ENCODE results near the gene HEATR5A. TPM values are rescaled to one million over a fixed set of nuclear protein-coding genes. Genes with fewer than 3 reads are reported as not detected.

HEATR5A gene
- total and polyA plus RNA-seq, 9 of the 15 experiments (the other 6 are each of a cell fraction or from before 2014, with no cell fraction given): 8.0 to 50.9 (median 23.0) TPM

DNA sequence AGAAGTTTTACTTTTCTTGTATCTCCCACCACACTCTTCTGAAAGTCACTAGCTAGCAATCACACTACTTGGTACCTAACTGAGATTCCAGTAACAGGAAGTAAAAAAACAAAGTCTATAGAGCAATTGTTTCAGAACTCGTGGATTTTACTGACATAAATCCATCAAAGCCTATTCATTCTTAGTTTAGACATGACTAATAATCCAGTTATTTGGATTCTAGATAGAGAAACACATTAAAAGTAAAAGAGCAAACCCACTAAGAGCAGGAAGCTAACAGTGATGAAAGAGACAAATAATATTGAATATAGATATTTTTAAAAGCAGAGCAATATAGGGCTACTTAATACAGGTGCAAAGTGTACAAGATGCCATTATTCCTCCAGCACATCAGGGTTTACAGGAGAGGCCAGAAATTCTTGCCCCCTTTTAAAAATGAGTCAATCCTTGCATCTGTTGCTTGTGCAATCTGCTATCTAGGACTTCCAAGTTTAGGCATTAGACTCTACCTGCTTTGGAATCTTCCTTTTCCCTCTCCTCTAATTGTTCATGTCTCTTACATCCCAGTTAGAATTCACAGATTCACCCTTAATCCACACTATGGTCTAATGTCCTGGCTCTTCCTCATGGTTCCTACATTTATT, 6.0 kb downstream of the HEATR5A start:
- H3K79me2 ChIP-seq (ENCODE audit: control insufficient read depth, insufficient read depth, low read length): peaks cover 46% of the 10 kb centered on the region
- POLR2A ChIA-PET: interaction anchor here (2.3 kb wide), 1 partner anchor 8 kb away, joined by 8 read pairs; no protein-coding TSS in a partner anchor
- WGBS (ENCODE audit: insufficient coverage, low coverage, missing lambda C conversion rate): 14% methylated on average over 1 of the region's 1 CpG
- H3K36me3 ChIP-seq (ENCODE audit: control insufficient read depth, insufficient read depth, low read length): peaks cover 2% of the 10 kb centered on the region; the same call in 1 of the 3 replicates
- H3K27me3 ChIP-seq (ENCODE audit: control insufficient read depth in 2 of 2, insufficient read depth in 2 of 2, low read length in 2 of 2): no peaks in the 10 kb centered on the region
- FAIRE-seq (no peak), ATAC-seq (no peak), DNase-seq (ENCODE audit: extremely low read depth in 1 of 4, low spot score in 3 of 4) (no peak)
- H2AFZ ChIP-seq (ENCODE audit: low read depth, low read length): no peak overlapping the region
- BruUV-seq (replicated peaks): no TSS peak
- intact Hi-C loops (cut with micrococcal nuclease): no loop called here
- H3K4me3 ChIP-seq: no peak overlapping the region
- no peak overlapping the region for H3K4me2 ChIP-seq (ENCODE audit: insufficient read depth, low read length)
- no peaks in the 10 kb centered on the region for H4K20me1 ChIP-seq (replicated peaks; ENCODE audit: control insufficient read depth, insufficient read depth, low read length)
- no peaks in the 10 kb centered on the region for H3K9me3 ChIP-seq (replicated peaks; ENCODE audit: control insufficient read depth, insufficient read depth, low read depth, low read length)
- no peaks in the 10 kb centered on the region for H3K9me1 ChIP-seq (ENCODE audit: control insufficient read depth, insufficient read depth, low read length)
- in situ Hi-C loops (cut with MboI): no loop called here
- H3K4me1 ChIP-seq (replicated peaks in 1 of 2; ENCODE audit: control insufficient read depth in 2 of 2, insufficient read depth in 2 of 2, low read length in 2 of 2): no peaks in the 10 kb centered on the region
- CTCF ChIA-PET (ENCODE audit: low intra/inter-chr PET ratio): no interaction called here
- no peak overlapping the region for H3K9ac ChIP-seq (ENCODE audit: insufficient read depth in 1 of 2, low read depth in 2 of 2, low read length in 2 of 2)
- no peak overlapping the region for H3K27ac ChIP-seq (ENCODE audit: extremely low read depth, low read depth, low read length)
- no peak for TF ChIP-seq ZC3H11A (IDR thresholded peaks at IDR 0.05; ENCODE audit: low read depth, low read length)
- TF ChIP-seq, protein P1, sequence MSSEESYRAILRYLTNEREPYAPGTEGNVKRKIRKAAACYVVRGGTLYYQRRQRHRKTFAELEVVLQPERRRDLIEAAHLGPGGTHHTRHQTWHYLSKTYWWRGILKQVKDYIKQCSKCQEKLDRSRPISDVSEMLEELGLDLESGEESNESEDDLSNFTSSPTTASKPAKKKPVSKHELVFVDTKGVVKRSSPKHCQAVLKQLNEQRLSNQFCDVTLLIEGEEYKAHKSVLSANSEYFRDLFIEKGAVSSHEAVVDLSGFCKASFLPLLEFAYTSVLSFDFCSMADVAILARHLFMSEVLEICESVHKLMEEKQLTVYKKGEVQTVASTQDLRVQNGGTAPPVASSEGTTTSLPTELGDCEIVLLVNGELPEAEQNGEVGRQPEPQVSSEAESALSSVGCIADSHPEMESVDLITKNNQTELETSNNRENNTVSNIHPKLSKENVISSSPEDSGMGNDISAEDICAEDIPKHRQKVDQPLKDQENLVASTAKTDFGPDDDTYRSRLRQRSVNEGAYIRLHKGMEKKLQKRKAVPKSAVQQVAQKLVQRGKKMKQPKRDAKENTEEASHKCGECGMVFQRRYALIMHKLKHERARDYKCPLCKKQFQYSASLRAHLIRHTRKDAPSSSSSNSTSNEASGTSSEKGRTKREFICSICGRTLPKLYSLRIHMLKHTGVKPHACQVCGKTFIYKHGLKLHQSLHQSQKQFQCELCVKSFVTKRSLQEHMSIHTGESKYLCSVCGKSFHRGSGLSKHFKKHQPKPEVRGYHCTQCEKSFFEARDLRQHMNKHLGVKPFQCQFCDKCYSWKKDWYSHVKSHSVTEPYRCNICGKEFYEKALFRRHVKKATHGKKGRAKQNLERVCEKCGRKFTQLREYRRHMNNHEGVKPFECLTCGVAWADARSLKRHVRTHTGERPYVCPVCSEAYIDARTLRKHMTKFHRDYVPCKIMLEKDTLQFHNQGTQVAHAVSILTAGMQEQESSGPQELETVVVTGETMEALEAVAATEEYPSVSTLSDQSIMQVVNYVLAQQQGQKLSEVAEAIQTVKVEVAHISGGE (CRISPR knock-in tag; IDR thresholded peaks at IDR 0.05): no peak
- TF ChIP-seq CBFA2T2 (conservative IDR thresholded peaks at IDR 0.05): no peak
- TF ChIP-seq, protein P2, sequence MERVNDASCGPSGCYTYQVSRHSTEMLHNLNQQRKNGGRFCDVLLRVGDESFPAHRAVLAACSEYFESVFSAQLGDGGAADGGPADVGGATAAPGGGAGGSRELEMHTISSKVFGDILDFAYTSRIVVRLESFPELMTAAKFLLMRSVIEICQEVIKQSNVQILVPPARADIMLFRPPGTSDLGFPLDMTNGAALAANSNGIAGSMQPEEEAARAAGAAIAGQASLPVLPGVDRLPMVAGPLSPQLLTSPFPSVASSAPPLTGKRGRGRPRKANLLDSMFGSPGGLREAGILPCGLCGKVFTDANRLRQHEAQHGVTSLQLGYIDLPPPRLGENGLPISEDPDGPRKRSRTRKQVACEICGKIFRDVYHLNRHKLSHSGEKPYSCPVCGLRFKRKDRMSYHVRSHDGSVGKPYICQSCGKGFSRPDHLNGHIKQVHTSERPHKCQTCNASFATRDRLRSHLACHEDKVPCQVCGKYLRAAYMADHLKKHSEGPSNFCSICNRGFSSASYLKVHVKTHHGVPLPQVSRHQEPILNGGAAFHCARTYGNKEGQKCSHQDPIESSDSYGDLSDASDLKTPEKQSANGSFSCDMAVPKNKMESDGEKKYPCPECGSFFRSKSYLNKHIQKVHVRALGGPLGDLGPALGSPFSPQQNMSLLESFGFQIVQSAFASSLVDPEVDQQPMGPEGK (CRISPR knock-in tag; IDR thresholded peaks at IDR 0.05; ENCODE audit: borderline replicate concordance): no peak
- no peak for TF ChIP-seq PHF20 (IDR thresholded peaks at IDR 0.05; ENCODE audit: partially characterized antibody)
- TF ChIP-seq, protein P3, sequence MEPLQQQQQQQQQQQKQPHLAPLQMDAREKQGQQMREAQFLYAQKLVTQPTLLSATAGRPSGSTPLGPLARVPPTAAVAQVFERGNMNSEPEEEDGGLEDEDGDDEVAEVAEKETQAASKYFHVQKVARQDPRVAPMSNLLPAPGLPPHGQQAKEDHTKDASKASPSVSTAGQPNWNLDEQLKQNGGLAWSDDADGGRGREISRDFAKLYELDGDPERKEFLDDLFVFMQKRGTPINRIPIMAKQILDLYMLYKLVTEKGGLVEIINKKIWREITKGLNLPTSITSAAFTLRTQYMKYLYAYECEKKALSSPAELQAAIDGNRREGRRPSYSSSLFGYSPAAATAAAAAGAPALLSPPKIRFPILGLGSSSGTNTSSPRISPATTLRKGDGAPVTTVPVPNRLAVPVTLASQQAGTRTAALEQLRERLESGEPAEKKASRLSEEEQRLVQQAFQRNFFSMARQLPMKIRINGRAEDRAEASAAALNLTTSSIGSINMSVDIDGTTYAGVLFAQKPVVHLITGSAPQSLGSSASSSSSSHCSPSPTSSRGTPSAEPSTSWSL (CRISPR knock-in tag; IDR thresholded peaks at IDR 0.05; ENCODE audit: borderline replicate concordance): no peak
- no peak for TF ChIP-seq ZNF717 (CRISPR knock-in tag; IDR thresholded peaks at IDR 0.05)
- TF ChIP-seq SMAD1 (IDR thresholded peaks at IDR 0.05; ENCODE audit: low read depth, low read length, partially characterized antibody): no peak
- no peak for TF ChIP-seq SIRT6 (IDR thresholded peaks at IDR 0.05; ENCODE audit: low read depth, low read length)
- TF ChIP-seq, protein P4, sequence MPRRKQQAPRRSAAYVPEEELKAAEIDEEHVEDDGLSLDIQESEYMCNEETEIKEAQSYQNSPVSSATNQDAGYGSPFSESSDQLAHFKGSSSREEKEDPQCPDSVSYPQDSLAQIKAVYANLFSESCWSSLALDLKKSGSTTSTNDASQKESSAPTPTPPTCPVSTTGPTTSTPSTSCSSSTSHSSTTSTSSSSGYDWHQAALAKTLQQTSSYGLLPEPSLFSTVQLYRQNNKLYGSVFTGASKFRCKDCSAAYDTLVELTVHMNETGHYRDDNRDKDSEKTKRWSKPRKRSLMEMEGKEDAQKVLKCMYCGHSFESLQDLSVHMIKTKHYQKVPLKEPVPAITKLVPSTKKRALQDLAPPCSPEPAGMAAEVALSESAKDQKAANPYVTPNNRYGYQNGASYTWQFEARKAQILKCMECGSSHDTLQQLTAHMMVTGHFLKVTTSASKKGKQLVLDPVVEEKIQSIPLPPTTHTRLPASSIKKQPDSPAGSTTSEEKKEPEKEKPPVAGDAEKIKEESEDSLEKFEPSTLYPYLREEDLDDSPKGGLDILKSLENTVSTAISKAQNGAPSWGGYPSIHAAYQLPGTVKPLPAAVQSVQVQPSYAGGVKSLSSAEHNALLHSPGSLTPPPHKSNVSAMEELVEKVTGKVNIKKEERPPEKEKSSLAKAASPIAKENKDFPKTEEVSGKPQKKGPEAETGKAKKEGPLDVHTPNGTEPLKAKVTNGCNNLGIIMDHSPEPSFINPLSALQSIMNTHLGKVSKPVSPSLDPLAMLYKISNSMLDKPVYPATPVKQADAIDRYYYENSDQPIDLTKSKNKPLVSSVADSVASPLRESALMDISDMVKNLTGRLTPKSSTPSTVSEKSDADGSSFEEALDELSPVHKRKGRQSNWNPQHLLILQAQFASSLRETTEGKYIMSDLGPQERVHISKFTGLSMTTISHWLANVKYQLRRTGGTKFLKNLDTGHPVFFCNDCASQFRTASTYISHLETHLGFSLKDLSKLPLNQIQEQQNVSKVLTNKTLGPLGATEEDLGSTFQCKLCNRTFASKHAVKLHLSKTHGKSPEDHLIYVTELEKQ (CRISPR knock-in tag; IDR thresholded peaks at IDR 0.05): no peak
